Muscle layer of duodenum (tissue), 2 donors: ENCODE results near the gene CDYL.

Experiments
- H3K27ac ChIP-seq: one replicate; pipeline ENCODE4 v1.7.0; 2013; ENCODE audit warnings: mild to moderate bottlenecking, low read length
- H3K27me3 ChIP-seq: one replicate; pipeline ENCODE4 v1.7.0; 2013; ENCODE audit warnings: low read depth, mild to moderate bottlenecking, control low read depth, low read length
- H3K36me3 ChIP-seq, 2 donors: one replicate each; pipeline ENCODE4 v1.7.0; 2013; ENCODE audit warnings: low read length in 2 of 2, control low read depth in 1 of 2, mild to moderate bottlenecking in 1 of 2; ENCODE audit not compliant: insufficient read depth in 2 of 2, control insufficient read depth in 1 of 2
- H3K4me1 ChIP-seq, 2 donors: one replicate each; pipeline ENCODE4 v1.7.0; 2013; ENCODE audit warnings: low read length in 2 of 2, mild to moderate bottlenecking in 2 of 2, control low read depth in 1 of 2, moderate library complexity in 1 of 2; ENCODE audit not compliant: insufficient read depth in 2 of 2, control insufficient read depth in 1 of 2
- H3K4me3 ChIP-seq, 2 donors: one replicate each; pipeline ENCODE4 v1.7.0; 2013; ENCODE audit warnings: low read length in 2 of 2, low read depth in 1 of 2, mild to moderate bottlenecking in 1 of 2
- H3K9me3 ChIP-seq, 2 donors: one replicate each; pipeline ENCODE4 v1.7.0; 2013; ENCODE audit warnings: low read length in 2 of 2, control low read depth in 1 of 2, mild to moderate bottlenecking in 1 of 2; ENCODE audit not compliant: control insufficient read depth in 1 of 2
- donor health status: healthy.

Gene CDYL

GRCh38 chr6:4788953-4789584 lies 12.9 kb downstream of the CDYL start:
- Histone ChIP-seq H3K4me1 (peaks cover 0 to 23% of the 10 kb centered on the region in 2 donors), H3K36me3 (no peaks in the 10 kb centered on the region), H3K9me3 (no peaks in the 10 kb centered on the region), H3K27ac (no peak overlapping the region), H3K4me3 (no peak overlapping the region), H3K27me3 (no peaks in the 10 kb centered on the region)

- H3K4me3 ChIP-seq, result no peak overlapping the region
- H3K9me3 ChIP-seq, result no peaks in the 10 kb centered on the region
- H3K27ac ChIP-seq, result no peak overlapping the region
- peaks cover 0 to 22% of the 10 kb centered on the region in 2 donors for H3K4me1 ChIP-seq
- no peaks in the 10 kb centered on the region for H3K36me3 ChIP-seq
- H3K27me3 ChIP-seq, result no peaks in the 10 kb centered on the region
Measured at GRCh38 chr6:4790158-4790899, 14.1 kb downstream of the CDYL start.

GRCh38 chr6:4794140-4794707 lies 18.0 kb downstream of the CDYL start:
- Histone ChIP-seq H3K4me3 (no peak overlapping the region), H3K27ac (no peak overlapping the region), H3K27me3 (no peaks in the 10 kb centered on the region), H3K4me1 (peaks cover 0 to 11% of the 10 kb centered on the region in 2 donors), H3K36me3 (no peaks in the 10 kb centered on the region), H3K9me3 (no peaks in the 10 kb centered on the region)

- Histone ChIP-seq H3K36me3 (no peaks in the 10 kb centered on the region), H3K27me3 (no peaks in the 10 kb centered on the region), H3K27ac (no peak overlapping the region), H3K9me3 (peaks cover 0 to 7% of the 10 kb centered on the region in 2 donors), H3K4me1 (no peaks in the 10 kb centered on the region), H3K4me3 (no peak overlapping the region)
Measured at GRCh38 chr6:4797587-4797986, 21.4 kb downstream of the CDYL start.

- H3K27ac ChIP-seq, result no peak overlapping the region
- no peaks in the 10 kb centered on the region for H3K36me3 ChIP-seq
- no peaks in the 10 kb centered on the region for H3K27me3 ChIP-seq
- H3K4me3 ChIP-seq, result no peak overlapping the region
- peaks cover 0 to 9% of the 10 kb centered on the region in 2 donors for H3K4me1 ChIP-seq
- H3K9me3 ChIP-seq, result peaks cover 0 to 7% of the 10 kb centered on the region in 2 donors
Measured at GRCh38 chr6:4799912-4800311, 23.7 kb downstream of the CDYL start.

- no peak overlapping the region for H3K27ac ChIP-seq
- peaks cover 0 to 7% of the 10 kb centered on the region in 2 donors for H3K9me3 ChIP-seq
- peaks cover 0 to 9% of the 10 kb centered on the region in 2 donors for H3K4me1 ChIP-seq
- no peaks in the 10 kb centered on the region for H3K27me3 ChIP-seq
- no peak overlapping the region for H3K4me3 ChIP-seq
- H3K36me3 ChIP-seq, result no peaks in the 10 kb centered on the region
Measured at GRCh38 chr6:4800662-4801061, 24.5 kb downstream of the CDYL start.

- no peak overlapping the region for H3K4me3 ChIP-seq
- H3K36me3 ChIP-seq, result no peaks in the 10 kb centered on the region
- peaks cover 0 to 16% of the 10 kb centered on the region in 2 donors for H3K4me1 ChIP-seq
- H3K9me3 ChIP-seq, result peaks cover 0 to 7% of the 10 kb centered on the region in 2 donors
- no peak overlapping the region for H3K27ac ChIP-seq
- H3K27me3 ChIP-seq, result no peaks in the 10 kb centered on the region
Measured at GRCh38 chr6:4801491-4802110, 25.4 kb downstream of the CDYL start.

- Histone ChIP-seq H3K9me3 (peaks cover 0 to 7% of the 10 kb centered on the region in 2 donors), H3K4me1 (peaks cover 0 to 20% of the 10 kb centered on the region in 2 donors)
Measured at GRCh38 chr6:4802312-4802935, 26.2 kb downstream of the CDYL start.

GRCh38 chr6:4803343-4803744 lies 27.1 kb downstream of the CDYL start:
- Histone ChIP-seq H3K36me3 (no peaks in the 10 kb centered on the region), H3K4me1 (peaks cover 0 to 20% of the 10 kb centered on the region in 2 donors), H3K9me3 (peaks cover 0 to 7% of the 10 kb centered on the region in 2 donors), H3K27me3 (no peaks in the 10 kb centered on the region), H3K4me3 (no peak overlapping the region), H3K27ac (no peak overlapping the region)

More at GRCh38 chr6:4802312-4802935, 26.2 kb downstream of the CDYL start:
- H3K4me3 ChIP-seq, result no peak overlapping the region
- H3K36me3 ChIP-seq, result no peaks in the 10 kb centered on the region
- H3K27ac ChIP-seq, result no peak overlapping the region
- no peaks in the 10 kb centered on the region for H3K27me3 ChIP-seq

GRCh38 chr6:4804095-4804494 lies 27.9 kb downstream of the CDYL start:
- Histone ChIP-seq H3K27ac (no peak overlapping the region), H3K4me3 (no peak overlapping the region), H3K4me1 (peaks cover 0 to 20% of the 10 kb centered on the region in 2 donors)

More at GRCh38 chr6:4804095-4804494, 27.9 kb downstream of the CDYL start:
- Histone ChIP-seq H3K27me3 (no peaks in the 10 kb centered on the region), H3K9me3 (peaks cover 0 to 7% of the 10 kb centered on the region in 2 donors), H3K36me3 (no peaks in the 10 kb centered on the region)
